Measurements from ENCODE around the gene SPEF1. TPM values are rescaled to one million over a fixed set of nuclear protein-coding genes. Genes with fewer than 3 reads are reported as not detected.

The SPEF1 gene
- total and polyA plus RNA-seq, 2 of the 13 experiments (the other 11 are each of a cell fraction or from before 2014, with no cell fraction given) = 0.11 to 0.27 TPM

DNA sequence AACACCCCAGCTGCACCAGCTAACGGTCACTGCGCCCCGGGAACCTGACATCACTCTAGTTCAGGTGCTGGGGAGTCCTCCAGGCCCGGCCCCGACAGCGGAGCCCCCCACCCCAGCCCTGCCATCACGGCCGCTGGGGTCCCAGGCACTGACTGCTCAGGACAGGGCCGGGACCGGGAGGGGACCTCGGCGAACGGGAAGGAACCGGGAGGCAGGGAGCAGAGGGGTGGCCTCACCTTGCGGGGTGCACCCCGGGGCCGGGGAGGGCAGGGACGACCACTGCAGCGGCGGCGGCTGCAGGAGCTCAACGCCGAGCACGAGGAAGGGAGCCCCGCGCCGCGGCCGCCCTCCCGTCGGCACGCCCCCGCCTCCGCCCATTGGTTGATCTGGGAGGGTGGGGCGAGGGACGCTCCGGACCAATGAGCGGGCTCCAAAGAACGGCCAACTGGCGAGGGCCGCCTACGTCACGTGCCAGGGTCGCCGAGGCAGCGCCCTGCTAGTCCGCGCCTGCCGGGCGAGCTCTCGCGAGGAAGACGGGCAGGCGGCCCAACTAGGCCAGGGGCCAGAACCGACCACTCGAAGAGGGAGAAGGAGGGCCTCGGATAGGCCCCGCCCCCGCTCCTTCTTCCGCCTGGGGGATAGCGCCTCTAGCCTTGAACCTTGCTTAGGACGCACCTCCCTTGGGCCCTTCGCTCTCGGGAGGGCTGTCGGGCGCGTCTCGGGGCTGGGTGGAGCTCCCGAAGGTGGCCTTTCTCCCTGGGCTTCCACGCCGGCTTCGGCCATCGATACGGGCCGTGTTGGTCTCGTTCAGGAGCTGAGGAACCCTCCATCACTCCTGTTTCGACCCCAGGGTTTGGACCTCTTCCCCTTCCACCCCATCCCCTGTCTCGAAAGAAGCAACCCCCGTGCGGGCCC lies 13.6 kb downstream of the SPEF1 start, which contains the start of gene ADISSP (continued):
- TF ChIP-seq YY1 (IDR thresholded peaks at IDR 0.05; ENCODE audit: insufficient read depth, insufficient replicate concordance, low read depth, low read length) (peak; percentile 41), ZFAT (CRISPR knock-in tag; conservative IDR thresholded peaks at IDR 0.05) (no peak), ZNF607 (CRISPR knock-in tag; IDR thresholded peaks at IDR 0.05; ENCODE audit: borderline replicate concordance) (peak; percentile 92), ZNF567 (CRISPR knock-in tag; IDR thresholded peaks at IDR 0.05; ENCODE audit: borderline replicate concordance) (peak; percentile 49), GTF3A (CRISPR knock-in tag; conservative IDR thresholded peaks at IDR 0.05) (peak; percentile 51; the same call in 1 of the 2 replicates), PRMT3 (CRISPR knock-in tag; IDR thresholded peaks at IDR 0.05; ENCODE audit: borderline replicate concordance, low read depth) (no peak; the same call in 1 of the 2 replicates), ZNF263 (CRISPR knock-in tag; IDR thresholded peaks at IDR 0.05) (no peak; the same call in 1 of the 2 replicates), ZNF253 (CRISPR knock-in tag; IDR thresholded peaks at IDR 0.05; ENCODE audit: borderline replicate concordance) (peak; percentile 93), ZNF432 (CRISPR knock-in tag; IDR thresholded peaks at IDR 0.05; ENCODE audit: borderline replicate concordance) (no peak), HMG20A (CRISPR knock-in tag; IDR thresholded peaks at IDR 0.05; ENCODE audit: borderline replicate concordance) (no peak), FOXK2 (IDR thresholded peaks at IDR 0.05) (no peak), MAF1 (CRISPR knock-in tag; IDR thresholded peaks at IDR 0.05; ENCODE audit: borderline replicate concordance) (0 out of 2 replicates have a peak, but pooled peaks have one; percentile 6), MBNL3 (CRISPR knock-in tag; conservative IDR thresholded peaks at IDR 0.05) (no peak), PHF8 (CRISPR knock-in tag; IDR thresholded peaks at IDR 0.05) (peak; percentile 87), MIER3 (CRISPR knock-in tag; IDR thresholded peaks at IDR 0.05; ENCODE audit: borderline replicate concordance) (no peak; the same call in 1 of the 2 replicates), PHF21A (CRISPR knock-in tag; IDR thresholded peaks at IDR 0.05) (peak; percentile 83; the same call in 1 of the 2 replicates), ZBTB38 (CRISPR knock-in tag; IDR thresholded peaks at IDR 0.05) (peak; percentile 34)
- TF ChIP-seq, protein P1, sequence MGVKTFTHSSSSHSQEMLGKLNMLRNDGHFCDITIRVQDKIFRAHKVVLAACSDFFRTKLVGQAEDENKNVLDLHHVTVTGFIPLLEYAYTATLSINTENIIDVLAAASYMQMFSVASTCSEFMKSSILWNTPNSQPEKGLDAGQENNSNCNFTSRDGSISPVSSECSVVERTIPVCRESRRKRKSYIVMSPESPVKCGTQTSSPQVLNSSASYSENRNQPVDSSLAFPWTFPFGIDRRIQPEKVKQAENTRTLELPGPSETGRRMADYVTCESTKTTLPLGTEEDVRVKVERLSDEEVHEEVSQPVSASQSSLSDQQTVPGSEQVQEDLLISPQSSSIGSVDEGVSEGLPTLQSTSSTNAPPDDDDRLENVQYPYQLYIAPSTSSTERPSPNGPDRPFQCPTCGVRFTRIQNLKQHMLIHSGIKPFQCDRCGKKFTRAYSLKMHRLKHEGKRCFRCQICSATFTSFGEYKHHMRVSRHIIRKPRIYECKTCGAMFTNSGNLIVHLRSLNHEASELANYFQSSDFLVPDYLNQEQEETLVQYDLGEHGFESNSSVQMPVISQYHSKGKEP (CRISPR knock-in tag; IDR thresholded peaks at IDR 0.05) = no peak
- TF ChIP-seq, protein P2, sequence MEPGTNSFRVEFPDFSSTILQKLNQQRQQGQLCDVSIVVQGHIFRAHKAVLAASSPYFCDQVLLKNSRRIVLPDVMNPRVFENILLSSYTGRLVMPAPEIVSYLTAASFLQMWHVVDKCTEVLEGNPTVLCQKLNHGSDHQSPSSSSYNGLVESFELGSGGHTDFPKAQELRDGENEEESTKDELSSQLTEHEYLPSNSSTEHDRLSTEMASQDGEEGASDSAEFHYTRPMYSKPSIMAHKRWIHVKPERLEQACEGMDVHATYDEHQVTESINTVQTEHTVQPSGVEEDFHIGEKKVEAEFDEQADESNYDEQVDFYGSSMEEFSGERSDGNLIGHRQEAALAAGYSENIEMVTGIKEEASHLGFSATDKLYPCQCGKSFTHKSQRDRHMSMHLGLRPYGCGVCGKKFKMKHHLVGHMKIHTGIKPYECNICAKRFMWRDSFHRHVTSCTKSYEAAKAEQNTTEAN (CRISPR knock-in tag; conservative IDR thresholded peaks at IDR 0.05) = peak; percentile 87; the same call in 1 of the 2 replicates
- TF ChIP-seq, protein P3, sequence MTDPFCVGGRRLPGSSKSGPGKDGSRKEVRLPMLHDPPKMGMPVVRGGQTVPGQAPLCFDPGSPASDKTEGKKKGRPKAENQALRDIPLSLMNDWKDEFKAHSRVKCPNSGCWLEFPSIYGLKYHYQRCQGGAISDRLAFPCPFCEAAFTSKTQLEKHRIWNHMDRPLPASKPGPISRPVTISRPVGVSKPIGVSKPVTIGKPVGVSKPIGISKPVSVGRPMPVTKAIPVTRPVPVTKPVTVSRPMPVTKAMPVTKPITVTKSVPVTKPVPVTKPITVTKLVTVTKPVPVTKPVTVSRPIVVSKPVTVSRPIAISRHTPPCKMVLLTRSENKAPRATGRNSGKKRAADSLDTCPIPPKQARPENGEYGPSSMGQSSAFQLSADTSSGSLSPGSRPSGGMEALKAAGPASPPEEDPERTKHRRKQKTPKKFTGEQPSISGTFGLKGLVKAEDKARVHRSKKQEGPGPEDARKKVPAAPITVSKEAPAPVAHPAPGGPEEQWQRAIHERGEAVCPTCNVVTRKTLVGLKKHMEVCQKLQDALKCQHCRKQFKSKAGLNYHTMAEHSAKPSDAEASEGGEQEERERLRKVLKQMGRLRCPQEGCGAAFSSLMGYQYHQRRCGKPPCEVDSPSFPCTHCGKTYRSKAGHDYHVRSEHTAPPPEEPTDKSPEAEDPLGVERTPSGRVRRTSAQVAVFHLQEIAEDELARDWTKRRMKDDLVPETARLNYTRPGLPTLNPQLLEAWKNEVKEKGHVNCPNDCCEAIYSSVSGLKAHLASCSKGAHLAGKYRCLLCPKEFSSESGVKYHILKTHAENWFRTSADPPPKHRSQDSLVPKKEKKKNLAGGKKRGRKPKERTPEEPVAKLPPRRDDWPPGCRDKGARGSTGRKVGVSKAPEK (CRISPR knock-in tag; IDR thresholded peaks at IDR 0.05; ENCODE audit: borderline replicate concordance) = 0 out of 2 replicates have a peak, but pooled peaks have one; percentile 50
- TF ChIP-seq, protein P4, sequence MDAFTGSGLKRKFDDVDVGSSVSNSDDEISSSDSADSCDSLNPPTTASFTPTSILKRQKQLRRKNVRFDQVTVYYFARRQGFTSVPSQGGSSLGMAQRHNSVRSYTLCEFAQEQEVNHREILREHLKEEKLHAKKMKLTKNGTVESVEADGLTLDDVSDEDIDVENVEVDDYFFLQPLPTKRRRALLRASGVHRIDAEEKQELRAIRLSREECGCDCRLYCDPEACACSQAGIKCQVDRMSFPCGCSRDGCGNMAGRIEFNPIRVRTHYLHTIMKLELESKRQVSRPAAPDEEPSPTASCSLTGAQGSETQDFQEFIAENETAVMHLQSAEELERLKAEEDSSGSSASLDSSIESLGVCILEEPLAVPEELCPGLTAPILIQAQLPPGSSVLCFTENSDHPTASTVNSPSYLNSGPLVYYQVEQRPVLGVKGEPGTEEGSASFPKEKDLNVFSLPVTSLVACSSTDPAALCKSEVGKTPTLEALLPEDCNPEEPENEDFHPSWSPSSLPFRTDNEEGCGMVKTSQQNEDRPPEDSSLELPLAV (CRISPR knock-in tag; conservative IDR thresholded peaks at IDR 0.05; ENCODE audit: low read depth) = no peak
